Liver (tissue), 3 donors: ENCODE data around the gene MSI2.

Experiments
- ATF3 ChIP-seq: IDR thresholded peaks from 2 replicates; pipeline ENCODE4 v1.6.1; 2016; ENCODE audit warnings: antibody characterized with exemption
- CTCF ChIP-seq: fragments of 150-350 bp; IDR thresholded peaks from 2 replicates; pipeline ENCODE4 v1.5.1; 2017; ENCODE audit warnings: improper control_type of control experiment, low read depth, low read length; ENCODE audit not compliant: missing input control
- JUND ChIP-seq, 2 donors: IDR thresholded peaks; 2 replicates each; pipeline ENCODE4 v1.6.1; 2016; ENCODE audit warnings: antibody characterized with exemption in 2 of 2
- REST ChIP-seq: IDR thresholded peaks from 2 replicates; pipeline ENCODE4 v1.6.1; 2016; ENCODE audit warnings: antibody characterized with exemption, mild to moderate bottlenecking
- RXRA ChIP-seq, 2 donors: IDR thresholded peaks; 2 replicates each; pipeline ENCODE4 v1.6.1; 2017 to 2018; ENCODE audit warnings: antibody characterized with exemption in 2 of 2, mild to moderate bottlenecking in 1 of 2
- SP1 ChIP-seq: IDR thresholded peaks from 2 replicates; pipeline ENCODE4 v1.6.1; 2018; ENCODE audit warnings: antibody characterized with exemption, mild to moderate bottlenecking
- TAF1 ChIP-seq: conservative IDR thresholded peaks from 2 replicates; pipeline ENCODE4 v1.6.1; 2016; ENCODE audit warnings: antibody characterized with exemption, mild to moderate bottlenecking
- YY1 ChIP-seq: IDR thresholded peaks from 2 replicates; pipeline ENCODE4 v1.6.1; 2016; ENCODE audit warnings: antibody characterized with exemption, mild to moderate bottlenecking
- ZBTB33 ChIP-seq: IDR thresholded peaks from 2 replicates; pipeline ENCODE4 v1.6.1; 2016; ENCODE audit warnings: antibody characterized with exemption
- donor health status: healthy.
- donor health status: healthy.

- no peak for TF ChIP-seq REST
- TF ChIP-seq CTCF: no peak
- TF ChIP-seq ZBTB33: no peak
- TF ChIP-seq ATF3: no peak
- TF ChIP-seq SP1: no peak
- no peak for TF ChIP-seq TAF1
- TF ChIP-seq JUND (IDR thresholded peaks at IDR 0.05): no peak
- no peak for TF ChIP-seq RXRA (IDR thresholded peaks at IDR 0.05)
- no peak for TF ChIP-seq YY1
Observed at GRCh38 chr17:57515662-57516211, 259.4 kb downstream of the MSI2 start.
